IPS-20b (cell line): ENCODE data around the gene TRIM52.
"Not testable (repeated sequence)": the region's sequence is repeated elsewhere in the genome, so short reads cannot be mapped to it uniquely, and the experiment has no call there.

Experiments
- H3K27ac ChIP-seq: one replicate; pipeline ENCODE4 v1.5.1; 2013; ENCODE audit warnings: low read length
- H3K27me3 ChIP-seq: 2 replicates; pipeline ENCODE4 v1.6.1; 2013; ENCODE audit warnings: mild to moderate bottlenecking, low read length, inconsistent platforms; ENCODE audit not compliant: insufficient read depth
- H3K36me3 ChIP-seq: 2 replicates; pipeline ENCODE4 v1.6.1; 2013; ENCODE audit warnings: low read depth, mild to moderate bottlenecking, inconsistent platforms, low read length, moderate library complexity; ENCODE audit not compliant: insufficient read depth
- H3K4me1 ChIP-seq: 2 replicates; pipeline ENCODE4 v1.6.1; 2013; ENCODE audit warnings: mild to moderate bottlenecking, control low read depth, inconsistent platforms, low read length, moderate library complexity; ENCODE audit not compliant: insufficient read depth
- H3K4me3 ChIP-seq: 2 replicates; pipeline ENCODE4 v1.5.1; 2013; ENCODE audit warnings: mild to moderate bottlenecking, low read length, inconsistent platforms
- H3K9ac ChIP-seq: 2 replicates; pipeline ENCODE4 v1.6.1; 2013; ENCODE audit warnings: low read depth, mild to moderate bottlenecking, inconsistent platforms, low read length, moderate library complexity
- H3K9me3 ChIP-seq: 2 replicates; pipeline ENCODE4 v1.6.1; 2013; ENCODE audit warnings: mild to moderate bottlenecking, low read depth, low read length, inconsistent platforms; ENCODE audit not compliant: insufficient read depth

TRIM52 gene

GRCh38 chr5:181217111-181217802 lies 43.7 kb downstream of the TRIM52 start:
- Histone ChIP-seq H3K27ac (no peak overlapping the region), H3K9me3 (no peaks in the 10 kb centered on the region), H3K9ac (no peak overlapping the region; the same call in 1 of the 2 replicates), H3K4me1 (no peaks in the 10 kb centered on the region), H3K36me3 (no peaks in the 10 kb centered on the region), H3K4me3 (peak overlapping the region; percentile 61), H3K27me3 (peaks cover 18% of the 10 kb centered on the region)

- Histone ChIP-seq H3K9ac (no peak overlapping the region), H3K27ac (no peak overlapping the region), H3K4me1 (no peaks in the 10 kb centered on the region), H3K36me3 (no peaks in the 10 kb centered on the region), H3K27me3 (peaks cover 18% of the 10 kb centered on the region), H3K9me3 (no peaks in the 10 kb centered on the region), H3K4me3 (peak overlapping the region; percentile 52)
Observed at GRCh38 chr5:181215997-181216989, 44.6 kb downstream of the TRIM52 start.

GRCh38 chr5:181214249-181214648 lies 46.7 kb downstream of the TRIM52 start:
- H3K27ac ChIP-seq, H3K9me3 ChIP-seq, H3K9ac ChIP-seq, H3K4me3 ChIP-seq, H3K36me3 ChIP-seq, H3K4me1 ChIP-seq: not testable (repeated sequence)
- peaks cover 18% of the 10 kb centered on the region for H3K27me3 ChIP-seq

- H3K9me3 ChIP-seq: no peaks in the 10 kb centered on the region
- H3K27ac ChIP-seq: no peak overlapping the region
- no peaks in the 10 kb centered on the region for H3K36me3 ChIP-seq
- H3K4me3 ChIP-seq: no peak overlapping the region
- H3K27me3 ChIP-seq: peaks cover 17% of the 10 kb centered on the region
- no peak overlapping the region for H3K9ac ChIP-seq
- H3K4me1 ChIP-seq: no peaks in the 10 kb centered on the region
Observed at GRCh38 chr5:181212934-181213333, 48.0 kb downstream of the TRIM52 start.

- no peaks in the 10 kb centered on the region for H3K36me3 ChIP-seq
- peaks cover 11% of the 10 kb centered on the region for H3K27me3 ChIP-seq
- H3K4me1 ChIP-seq: no peaks in the 10 kb centered on the region
- H3K27ac ChIP-seq: no peak overlapping the region
- no peaks in the 10 kb centered on the region for H3K9me3 ChIP-seq
- H3K4me3 ChIP-seq: no peak overlapping the region
- H3K9ac ChIP-seq: no peak overlapping the region
Observed at GRCh38 chr5:181212080-181212479, 48.9 kb downstream of the TRIM52 start.

- Histone ChIP-seq H3K27me3 (peaks cover 9% of the 10 kb centered on the region), H3K36me3 (no peaks in the 10 kb centered on the region), H3K4me3 (no peak overlapping the region), H3K9ac (no peak overlapping the region), H3K27ac (no peak overlapping the region), H3K4me1 (peaks cover 2% of the 10 kb centered on the region), H3K9me3 (no peaks in the 10 kb centered on the region; the same call in 1 of the 2 replicates)
Observed at GRCh38 chr5:181211208-181211607, 49.7 kb downstream of the TRIM52 start.

GRCh38 chr5:181210698-181211097 lies 50.2 kb downstream of the TRIM52 start:
- not testable (repeated sequence) for H3K36me3 ChIP-seq, H3K27ac ChIP-seq, H3K4me1 ChIP-seq, H3K9me3 ChIP-seq, H3K4me3 ChIP-seq, H3K27me3 ChIP-seq, H3K9ac ChIP-seq

- not testable (repeated sequence) for H3K27ac ChIP-seq, H3K9ac ChIP-seq, H3K4me1 ChIP-seq, H3K4me3 ChIP-seq, H3K9me3 ChIP-seq, H3K36me3 ChIP-seq
- peaks cover 15% of the 10 kb centered on the region for H3K27me3 ChIP-seq
Observed at GRCh38 chr5:181210148-181210547, 50.8 kb downstream of the TRIM52 start.

- H3K27me3 ChIP-seq: peaks cover 26% of the 10 kb centered on the region
- not testable (repeated sequence) for H3K4me1 ChIP-seq, H3K27ac ChIP-seq, H3K9me3 ChIP-seq, H3K36me3 ChIP-seq, H3K9ac ChIP-seq, H3K4me3 ChIP-seq
Observed at GRCh38 chr5:181209006-181209405, 51.9 kb downstream of the TRIM52 start.

- Histone ChIP-seq H3K9ac (no peak overlapping the region), H3K27me3 (peaks cover 37% of the 10 kb centered on the region), H3K27ac (no peak overlapping the region), H3K4me1 (peaks cover 4% of the 10 kb centered on the region), H3K4me3 (no peak overlapping the region), H3K9me3 (no peaks in the 10 kb centered on the region; the same call in 1 of the 2 replicates), H3K36me3 (no peaks in the 10 kb centered on the region)
Observed at GRCh38 chr5:181207960-181208253, 53.0 kb downstream of the TRIM52 start.

GRCh38 chr5:181207214-181207959 lies 53.6 kb downstream of the TRIM52 start:
- H3K9me3 ChIP-seq: no peaks in the 10 kb centered on the region; the same call in 1 of the 2 replicates
- H3K36me3 ChIP-seq: no peaks in the 10 kb centered on the region
- H3K9ac ChIP-seq: peak overlapping the region; percentile 49; the same call in 1 of the 2 replicates
- peak overlapping the region; percentile 81 for H3K4me3 ChIP-seq
- H3K27me3 ChIP-seq: peaks cover 43% of the 10 kb centered on the region
- no peak overlapping the region for H3K27ac ChIP-seq
- peaks cover 4% of the 10 kb centered on the region for H3K4me1 ChIP-seq
